ENCODE results near the gene AFG1L. TPM values are rescaled to one million over a fixed set of nuclear protein-coding genes. Genes with fewer than 3 reads are reported as not detected.
"Not testable (repeated sequence)": the region's sequence is repeated elsewhere in the genome, so short reads cannot be mapped to it uniquely, and the experiment has no call there.

Gene AFG1L
- total RNA-seq, 1 donor from 2014 or later, result 12.4 TPM

DNA sequence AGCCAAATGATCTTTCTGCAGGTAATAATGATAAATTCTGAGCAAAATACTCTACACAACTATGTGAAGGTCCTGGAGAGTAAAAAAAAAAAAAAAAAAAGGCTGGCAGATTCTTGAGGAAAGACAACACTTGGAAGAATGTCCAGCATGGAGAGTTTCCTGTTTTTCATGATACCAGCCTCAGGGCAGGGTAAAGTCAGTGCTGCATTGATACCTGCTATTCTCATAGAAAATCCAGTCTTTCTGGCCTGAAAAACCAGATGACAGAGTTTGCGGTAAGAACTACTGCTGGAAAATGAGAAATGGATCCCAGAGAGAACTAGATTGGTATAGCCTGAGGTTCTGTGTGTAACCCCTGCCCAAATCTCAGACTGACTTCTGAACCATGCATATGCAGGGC lies 89.1 kb downstream of the AFG1L start:
- no peak for ATAC-seq
- intact Hi-C loops (cut with micrococcal nuclease), result no loop called here
- no peak for DNase-seq

GRCh38 chr6:108389190-108389589 lies 94.3 kb downstream of the AFG1L start:
- DNase-seq; ATAC-seq; intact Hi-C loops (cut with micrococcal nuclease): not testable (repeated sequence)

- no peak for DNase-seq
- intact Hi-C loops (cut with micrococcal nuclease), result no loop called here
- ATAC-seq, result no peak
These were observed 100.4 kb downstream of the AFG1L start for GRCh38 chr6:108395297-108395696.

- intact Hi-C loops (cut with micrococcal nuclease), result no loop called here
- ATAC-seq (no peak), DNase-seq (no peak)
These were observed 108.4 kb downstream of the AFG1L start for GRCh38 chr6:108403236-108403635.

DNA sequence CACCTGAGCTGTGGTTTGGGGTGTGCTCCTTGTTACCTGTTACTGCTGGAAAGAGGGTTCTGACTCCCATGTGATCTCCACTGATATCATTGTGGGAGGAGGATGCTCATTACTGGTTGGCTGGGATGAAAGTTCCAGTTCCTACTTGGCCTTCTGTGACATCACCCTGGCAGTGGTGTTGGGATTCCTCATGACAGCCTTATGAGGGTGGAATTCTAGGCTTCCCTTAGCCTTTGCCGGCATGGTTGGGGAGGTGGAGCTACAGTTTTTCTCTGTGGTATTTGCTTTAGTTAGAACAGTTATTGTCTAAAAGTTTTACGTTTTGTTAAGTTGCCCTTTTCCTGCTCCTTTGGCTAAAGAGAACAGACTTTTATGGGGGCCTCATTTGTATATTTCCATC lies 112.1 kb downstream of the AFG1L start:
- DNase-seq, result no peak
- ATAC-seq, result peak; percentile 25

GRCh38 chr6:108407904-108408827 lies 113.3 kb downstream of the AFG1L start:
- intact Hi-C loops (cut with micrococcal nuclease), result no loop called here

More for the DNA sequence above, 112.1 kb downstream of the AFG1L start:
- intact Hi-C loops (cut with micrococcal nuclease), result no loop called here

GRCh38 chr6:108408861-108409260 lies 114.0 kb downstream of the AFG1L start:
- DNase-seq, result no peak
- intact Hi-C loops (cut with micrococcal nuclease), result no loop called here
- ATAC-seq, result no peak

More at GRCh38 chr6:108407904-108408827, 113.3 kb downstream of the AFG1L start:
- DNase-seq, result no peak
- ATAC-seq, result peak; percentile 67

GRCh38 chr6:108416047-108416833 lies 121.4 kb downstream of the AFG1L start:
- DNase-seq; intact Hi-C loops (cut with micrococcal nuclease); ATAC-seq: not testable (repeated sequence)

GRCh38 chr6:108417027-108417426 lies 122.2 kb downstream of the AFG1L start:
- ATAC-seq (no peak), DNase-seq (no peak)

DNA sequence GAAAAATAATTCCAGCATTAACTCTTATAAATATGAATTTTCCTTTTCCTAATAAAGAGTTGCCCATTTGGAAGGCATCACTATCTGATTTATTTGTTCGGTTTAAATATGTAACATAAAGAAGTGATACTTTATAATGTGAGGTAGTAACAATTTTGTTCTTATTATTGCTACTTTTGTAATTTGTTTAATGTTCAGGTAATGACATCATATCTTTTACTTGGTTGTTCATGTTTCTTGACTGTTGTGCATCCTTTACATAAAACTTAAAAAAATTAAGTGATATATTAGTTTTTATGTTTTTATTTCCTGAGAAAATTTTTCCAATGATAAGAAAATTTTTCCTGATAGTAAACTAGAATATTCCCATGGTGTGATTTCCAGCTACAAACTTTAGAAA lies 124.6 kb downstream of the AFG1L start:
- intact Hi-C loops (cut with micrococcal nuclease), result no loop called here
- DNase-seq, result no peak
- ATAC-seq, result no peak

More at GRCh38 chr6:108417027-108417426, 122.2 kb downstream of the AFG1L start:
- intact Hi-C loops (cut with micrococcal nuclease), result no loop called here

- intact Hi-C loops (cut with micrococcal nuclease), result no loop called here
- DNase-seq (no peak), ATAC-seq (no peak)
These were observed 125.2 kb downstream of the AFG1L start for GRCh38 chr6:108419934-108420609.

- DNase-seq, result no peak
- no peak for ATAC-seq
- intact Hi-C loops (cut with micrococcal nuclease), result no loop called here
These were observed 126.5 kb downstream of the AFG1L start for GRCh38 chr6:108421366-108421765.

GRCh38 chr6:108423982-108424705 lies 129.3 kb downstream of the AFG1L start:
- ATAC-seq (no peak), DNase-seq (no peak)
- intact Hi-C loops (cut with micrococcal nuclease), result no loop called here

GRCh38 chr6:108425428-108425827 lies 130.6 kb downstream of the AFG1L start:
- intact Hi-C loops (cut with micrococcal nuclease), result no loop called here
- DNase-seq (no peak), ATAC-seq (no peak)

GRCh38 chr6:108432143-108432542 lies 137.3 kb downstream of the AFG1L start:
- ATAC-seq, result no peak

GRCh38 chr6:108432792-108433191 lies 137.9 kb downstream of the AFG1L start:
- DNase-seq, result no peak
- intact Hi-C loops (cut with micrococcal nuclease), result no loop called here
- ATAC-seq, result no peak

More at GRCh38 chr6:108432143-108432542, 137.3 kb downstream of the AFG1L start:
- intact Hi-C loops (cut with micrococcal nuclease), result no loop called here
- no peak for DNase-seq

GRCh38 chr6:108434222-108434621 lies 139.4 kb downstream of the AFG1L start:
- DNase-seq (no peak), ATAC-seq (no peak)
- intact Hi-C loops (cut with micrococcal nuclease), result no loop called here

- intact Hi-C loops (cut with micrococcal nuclease), result no loop called here
- DNase-seq, result no peak
- no peak for ATAC-seq
These were observed 140.5 kb downstream of the AFG1L start for GRCh38 chr6:108435391-108435790.

DNA sequence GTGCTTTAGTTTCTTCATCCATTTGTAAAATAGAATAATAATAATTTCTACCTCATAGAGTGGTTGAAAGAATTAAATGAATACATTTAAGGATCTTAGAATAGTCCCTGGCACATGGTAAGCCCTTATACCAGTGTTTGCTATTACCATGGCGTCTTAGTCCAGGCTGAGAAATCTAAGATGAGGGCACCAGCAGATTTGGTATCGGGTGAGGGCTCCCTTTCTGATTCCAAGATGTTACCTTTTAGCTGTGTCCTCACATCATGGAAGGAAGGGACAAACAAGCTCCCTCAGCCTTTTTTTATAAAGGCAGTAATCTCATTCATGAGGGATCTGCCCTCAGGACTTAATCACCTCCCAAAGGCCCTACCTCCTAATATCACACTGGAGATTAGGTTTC lies 141.9 kb downstream of the AFG1L start:
- DNase-seq (no peak), ATAC-seq (no peak)
- intact Hi-C loops (cut with micrococcal nuclease), result no loop called here
